Measurements from ENCODE around the gene SART3.

The SART3 gene

DNA sequence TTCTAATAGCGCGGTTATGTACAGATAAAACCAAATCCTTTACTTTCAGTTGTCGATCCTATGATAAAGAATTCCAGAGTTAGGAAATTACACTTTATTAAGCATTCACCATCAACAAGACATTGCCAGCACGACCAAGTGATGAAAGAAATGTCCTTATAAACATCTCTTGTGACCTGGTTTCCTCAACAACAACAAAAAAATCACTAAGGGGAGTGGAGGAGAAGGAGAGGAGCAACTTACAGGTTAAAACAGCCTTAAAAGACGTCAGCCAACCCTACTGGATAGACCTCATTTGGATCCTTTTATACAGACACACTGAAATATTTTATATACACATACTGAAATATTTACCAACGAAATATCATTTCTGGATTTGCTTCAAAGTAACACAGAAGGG lies 22.8 kb downstream of the SART3 start:
- no peak overlapping the region for H3K4me3 ChIP-seq (ENCODE audit: low read depth, low read length)
- TF ChIP-seq CTCF (IDR thresholded peaks at IDR 0.05; ENCODE audit: low read depth, low read length): no peak

DNA sequence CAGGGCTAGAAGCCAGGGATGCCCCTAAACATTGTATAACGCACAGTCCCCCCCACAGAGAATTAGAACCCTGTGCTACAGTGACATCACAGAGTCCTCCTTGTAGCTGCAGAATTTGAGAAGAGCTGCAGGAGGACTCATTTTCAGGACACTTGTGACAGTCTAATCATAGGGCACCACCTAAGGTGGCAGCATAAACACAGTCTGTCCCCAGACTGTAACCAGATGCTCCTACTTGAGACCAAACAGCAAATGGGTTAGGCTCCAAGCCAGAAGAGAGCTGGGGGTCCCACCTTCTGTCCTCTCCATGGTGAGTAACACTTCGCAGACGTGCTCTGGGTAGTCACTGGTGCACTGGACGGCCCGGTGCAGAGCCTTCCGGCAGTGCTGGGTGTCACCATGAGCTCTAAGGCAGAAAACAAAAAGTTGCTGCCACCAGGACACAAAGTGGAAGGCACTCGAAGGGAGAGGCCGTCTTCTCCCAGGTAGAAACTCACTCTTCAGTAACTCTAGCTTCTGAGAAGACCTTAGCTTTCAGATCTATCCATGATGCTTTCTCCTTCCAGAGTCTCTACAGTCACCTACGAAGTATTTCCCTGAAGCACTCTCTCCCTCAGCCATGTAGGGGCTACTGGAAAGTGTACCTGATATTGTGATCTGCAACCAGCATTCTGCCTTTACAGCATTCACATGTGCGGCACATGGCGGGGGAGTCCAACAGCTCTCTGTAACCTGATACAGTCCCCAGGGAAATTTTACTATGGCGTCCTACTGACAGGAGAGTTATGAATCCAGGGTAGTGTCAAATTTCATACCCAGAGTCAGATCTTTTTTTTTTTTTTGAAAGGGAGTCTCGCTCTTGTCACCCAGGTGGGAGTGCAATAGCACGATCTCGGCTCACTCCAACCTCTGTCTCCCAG lies 28.8 kb downstream of the SART3 start:
- H3K4me3 ChIP-seq (ENCODE audit: low read depth, low read length): no peak overlapping the region
- no peak for TF ChIP-seq CTCF (IDR thresholded peaks at IDR 0.05; ENCODE audit: low read depth, low read length)

GRCh38 chr12:108530161-108530560 lies 30.8 kb downstream of the SART3 start:
- TF ChIP-seq CTCF (IDR thresholded peaks at IDR 0.05; ENCODE audit: low read depth, low read length): no peak
- no peak overlapping the region for H3K4me3 ChIP-seq (ENCODE audit: low read depth, low read length)

- H3K4me3 ChIP-seq (ENCODE audit: low read depth, low read length): no peak overlapping the region
- no peak for TF ChIP-seq CTCF (IDR thresholded peaks at IDR 0.05; ENCODE audit: low read depth, low read length)
These were observed 33.8 kb downstream of the SART3 start for GRCh38 chr12:108527166-108527496.

DNA sequence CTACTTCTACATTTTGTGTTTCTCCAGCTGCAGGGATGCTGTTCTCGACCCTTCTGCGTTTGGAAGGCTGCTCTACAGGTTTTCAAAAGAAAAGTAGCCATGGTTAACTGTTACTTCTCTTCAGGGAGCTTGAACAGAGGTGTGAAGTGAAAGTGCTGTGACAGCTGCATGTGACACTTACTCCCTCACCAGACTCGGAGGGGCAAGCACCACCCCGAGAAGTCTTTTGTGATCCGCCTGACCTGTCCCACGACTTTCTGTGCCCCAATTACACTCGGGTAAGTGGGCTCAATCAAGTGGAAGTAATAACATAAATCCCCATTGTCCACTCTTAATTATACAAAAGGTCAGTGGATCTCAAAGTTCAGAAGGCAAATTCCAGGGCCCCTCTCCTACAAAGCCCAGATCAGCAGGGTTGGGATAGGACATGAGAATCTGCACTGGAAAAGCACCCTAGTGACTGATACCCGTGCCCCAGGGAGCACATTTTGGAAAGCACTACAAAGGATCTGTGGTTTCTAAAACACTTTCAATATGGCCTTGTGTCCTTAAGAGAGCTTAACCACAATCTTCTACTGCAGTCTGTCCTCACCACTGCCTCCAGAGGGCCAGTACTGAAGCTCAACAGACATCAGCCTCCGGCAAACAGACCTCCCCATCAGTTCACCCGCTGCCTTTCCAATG lies 34.3 kb downstream of the SART3 start:
- no peak overlapping the region for H3K4me3 ChIP-seq (ENCODE audit: low read depth, low read length)
- no peak for TF ChIP-seq CTCF (IDR thresholded peaks at IDR 0.05; ENCODE audit: low read depth, low read length)

DNA sequence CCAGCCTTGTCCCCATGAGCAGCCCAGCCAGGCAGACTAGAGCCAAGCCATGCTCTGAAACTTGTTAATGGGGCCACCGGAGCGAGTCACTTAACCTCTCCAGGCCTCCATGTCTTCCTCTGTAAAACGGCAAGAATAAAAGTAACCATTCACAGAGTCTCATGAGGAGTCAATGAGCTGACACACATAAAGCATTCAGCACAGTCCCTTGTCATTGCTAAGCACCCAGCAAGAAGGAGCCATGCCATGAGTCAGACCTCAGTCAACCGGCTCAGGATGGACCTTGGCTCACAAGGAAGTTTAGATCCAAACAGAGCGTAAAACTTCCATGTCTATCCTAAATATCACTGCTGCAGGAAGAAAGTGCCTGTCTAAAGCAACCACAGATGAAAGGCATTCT lies 35.3 kb downstream of the SART3 start:
- TF ChIP-seq CTCF (IDR thresholded peaks at IDR 0.05; ENCODE audit: low read depth, low read length): no peak
- H3K4me3 ChIP-seq (ENCODE audit: low read depth, low read length): no peak overlapping the region

DNA sequence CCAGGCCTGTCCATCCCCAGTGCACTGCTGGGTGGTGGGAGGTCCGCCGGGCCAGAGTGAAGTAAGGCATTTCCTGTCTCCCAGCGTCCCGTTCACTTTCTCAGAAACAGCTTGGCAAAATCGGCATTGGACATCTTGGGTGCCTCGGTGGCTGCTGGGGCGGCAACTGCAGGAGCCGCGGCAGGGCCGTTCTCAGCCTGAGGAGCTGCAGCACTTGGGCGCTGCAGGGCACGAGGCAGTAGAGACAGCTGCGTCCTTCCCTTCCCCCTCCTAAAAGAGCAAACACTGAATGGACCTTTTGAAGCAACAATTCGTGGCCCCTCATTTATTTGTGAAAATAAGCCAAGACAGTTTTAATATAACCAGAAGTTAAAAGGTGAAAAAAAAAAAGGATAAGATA lies 37.6 kb downstream of the SART3 start:
- no peak for TF ChIP-seq CTCF (IDR thresholded peaks at IDR 0.05; ENCODE audit: low read depth, low read length)

More for the DNA sequence above, 37.6 kb downstream of the SART3 start:
- H3K4me3 ChIP-seq (ENCODE audit: low read depth, low read length): no peak overlapping the region

Data from WI38 (cell line).